OCI-LY3 (cell line): ENCODE measurements around the gene FHOD3.

Source experiments
- CTCF ChIP-seq: fragments of 200-600, 300-600 bp; sonication (generic); IDR thresholded peaks from 2 replicates; pipeline ENCODE4 v1.5.1; 2014; ENCODE audit warnings: antibody characterized with exemption, low read length, low read depth
- EZH2phosphoT487 ChIP-seq: fragments of 200-600 bp; shearing (Covaris generic); IDR thresholded peaks from 2 replicates; pipeline ENCODE4 v1.6.1; 2018; ENCODE audit warnings: antibody characterized with exemption, mixed run types, low read depth

- TF ChIP-seq CTCF (no peak), EZH2phosphoT487 (no peak)
Observed at GRCh38 chr18:36590621-36591580, 293.4 kb downstream of the FHOD3 start.
